Liver (tissue), 3 donors: ENCODE results near the gene TPCN1.

Experiments
- FOXA1 ChIP-seq: IDR thresholded peaks from 2 replicates; pipeline ENCODE4 v1.6.1; 2016; ENCODE audit warnings: antibody characterized with exemption
- HNF4A ChIP-seq, 2 donors: conservative IDR thresholded peaks; 2 replicates each; pipeline ENCODE4 v1.6.1; 2016; ENCODE audit warnings: antibody characterized with exemption in 2 of 2, mild to moderate bottlenecking in 2 of 2
- JUND ChIP-seq, 2 donors: IDR thresholded peaks; 2 replicates each; pipeline ENCODE4 v1.6.1; 2016; ENCODE audit warnings: antibody characterized with exemption in 2 of 2
- TF ChIP-seq, protein P1 (sequence below): IDR thresholded peaks from 2 replicates; pipeline ENCODE4 v1.6.1; 2016; ENCODE audit warnings: antibody characterized with exemption
- TF ChIP-seq, protein P2 (sequence below): fragments of 150-350 bp; IDR thresholded peaks from 2 replicates; pipeline ENCODE4 v1.5.1; 2017; ENCODE audit warnings: improper control_type of control experiment, low read depth, low read length; ENCODE audit not compliant: missing input control
- TF ChIP-seq, protein P3 (sequence below): IDR thresholded peaks from 2 replicates; pipeline ENCODE4 v1.6.1; 2016; ENCODE audit warnings: antibody characterized with exemption, mild to moderate bottlenecking
- donor health status: healthy.
- donor health status: healthy.

GRCh38 chr12:113249546-113249945, 28.3 kb downstream of the TPCN1 start:
- TF ChIP-seq, protein P1, sequence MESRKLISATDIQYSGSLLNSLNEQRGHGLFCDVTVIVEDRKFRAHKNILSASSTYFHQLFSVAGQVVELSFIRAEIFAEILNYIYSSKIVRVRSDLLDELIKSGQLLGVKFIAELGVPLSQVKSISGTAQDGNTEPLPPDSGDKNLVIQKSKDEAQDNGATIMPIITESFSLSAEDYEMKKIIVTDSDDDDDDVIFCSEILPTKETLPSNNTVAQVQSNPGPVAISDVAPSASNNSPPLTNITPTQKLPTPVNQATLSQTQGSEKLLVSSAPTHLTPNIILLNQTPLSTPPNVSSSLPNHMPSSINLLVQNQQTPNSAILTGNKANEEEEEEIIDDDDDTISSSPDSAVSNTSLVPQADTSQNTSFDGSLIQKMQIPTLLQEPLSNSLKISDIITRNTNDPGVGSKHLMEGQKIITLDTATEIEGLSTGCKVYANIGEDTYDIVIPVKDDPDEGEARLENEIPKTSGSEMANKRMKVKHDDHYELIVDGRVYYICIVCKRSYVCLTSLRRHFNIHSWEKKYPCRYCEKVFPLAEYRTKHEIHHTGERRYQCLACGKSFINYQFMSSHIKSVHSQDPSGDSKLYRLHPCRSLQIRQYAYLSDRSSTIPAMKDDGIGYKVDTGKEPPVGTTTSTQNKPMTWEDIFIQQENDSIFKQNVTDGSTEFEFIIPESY = no peak
- TF ChIP-seq, protein P2, sequence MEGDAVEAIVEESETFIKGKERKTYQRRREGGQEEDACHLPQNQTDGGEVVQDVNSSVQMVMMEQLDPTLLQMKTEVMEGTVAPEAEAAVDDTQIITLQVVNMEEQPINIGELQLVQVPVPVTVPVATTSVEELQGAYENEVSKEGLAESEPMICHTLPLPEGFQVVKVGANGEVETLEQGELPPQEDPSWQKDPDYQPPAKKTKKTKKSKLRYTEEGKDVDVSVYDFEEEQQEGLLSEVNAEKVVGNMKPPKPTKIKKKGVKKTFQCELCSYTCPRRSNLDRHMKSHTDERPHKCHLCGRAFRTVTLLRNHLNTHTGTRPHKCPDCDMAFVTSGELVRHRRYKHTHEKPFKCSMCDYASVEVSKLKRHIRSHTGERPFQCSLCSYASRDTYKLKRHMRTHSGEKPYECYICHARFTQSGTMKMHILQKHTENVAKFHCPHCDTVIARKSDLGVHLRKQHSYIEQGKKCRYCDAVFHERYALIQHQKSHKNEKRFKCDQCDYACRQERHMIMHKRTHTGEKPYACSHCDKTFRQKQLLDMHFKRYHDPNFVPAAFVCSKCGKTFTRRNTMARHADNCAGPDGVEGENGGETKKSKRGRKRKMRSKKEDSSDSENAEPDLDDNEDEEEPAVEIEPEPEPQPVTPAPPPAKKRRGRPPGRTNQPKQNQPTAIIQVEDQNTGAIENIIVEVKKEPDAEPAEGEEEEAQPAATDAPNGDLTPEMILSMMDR = no peak
- no peak for TF ChIP-seq JUND (IDR thresholded peaks at IDR 0.05)
- TF ChIP-seq, protein P3, sequence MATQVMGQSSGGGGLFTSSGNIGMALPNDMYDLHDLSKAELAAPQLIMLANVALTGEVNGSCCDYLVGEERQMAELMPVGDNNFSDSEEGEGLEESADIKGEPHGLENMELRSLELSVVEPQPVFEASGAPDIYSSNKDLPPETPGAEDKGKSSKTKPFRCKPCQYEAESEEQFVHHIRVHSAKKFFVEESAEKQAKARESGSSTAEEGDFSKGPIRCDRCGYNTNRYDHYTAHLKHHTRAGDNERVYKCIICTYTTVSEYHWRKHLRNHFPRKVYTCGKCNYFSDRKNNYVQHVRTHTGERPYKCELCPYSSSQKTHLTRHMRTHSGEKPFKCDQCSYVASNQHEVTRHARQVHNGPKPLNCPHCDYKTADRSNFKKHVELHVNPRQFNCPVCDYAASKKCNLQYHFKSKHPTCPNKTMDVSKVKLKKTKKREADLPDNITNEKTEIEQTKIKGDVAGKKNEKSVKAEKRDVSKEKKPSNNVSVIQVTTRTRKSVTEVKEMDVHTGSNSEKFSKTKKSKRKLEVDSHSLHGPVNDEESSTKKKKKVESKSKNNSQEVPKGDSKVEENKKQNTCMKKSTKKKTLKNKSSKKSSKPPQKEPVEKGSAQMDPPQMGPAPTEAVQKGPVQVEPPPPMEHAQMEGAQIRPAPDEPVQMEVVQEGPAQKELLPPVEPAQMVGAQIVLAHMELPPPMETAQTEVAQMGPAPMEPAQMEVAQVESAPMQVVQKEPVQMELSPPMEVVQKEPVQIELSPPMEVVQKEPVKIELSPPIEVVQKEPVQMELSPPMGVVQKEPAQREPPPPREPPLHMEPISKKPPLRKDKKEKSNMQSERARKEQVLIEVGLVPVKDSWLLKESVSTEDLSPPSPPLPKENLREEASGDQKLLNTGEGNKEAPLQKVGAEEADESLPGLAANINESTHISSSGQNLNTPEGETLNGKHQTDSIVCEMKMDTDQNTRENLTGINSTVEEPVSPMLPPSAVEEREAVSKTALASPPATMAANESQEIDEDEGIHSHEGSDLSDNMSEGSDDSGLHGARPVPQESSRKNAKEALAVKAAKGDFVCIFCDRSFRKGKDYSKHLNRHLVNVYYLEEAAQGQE = no peak
- TF ChIP-seq FOXA1 = no peak
- TF ChIP-seq HNF4A (conservative IDR thresholded peaks at IDR 0.05) = no peak
